NCI-H1694 treated with DMSO at 0.1 percent for 48 hours (cell line): ENCODE results near the gene IL1RAPL2.
"Not testable (repeated sequence)": the region's sequence is repeated elsewhere in the genome, so short reads cannot be mapped to it uniquely, and the experiment has no call there.

Experiments used
- DNase-seq: peaks from one replicate; lab custom pipeline; 2025; lab: John Stamatoyannopoulos, UW

IL1RAPL2 gene

DNA sequence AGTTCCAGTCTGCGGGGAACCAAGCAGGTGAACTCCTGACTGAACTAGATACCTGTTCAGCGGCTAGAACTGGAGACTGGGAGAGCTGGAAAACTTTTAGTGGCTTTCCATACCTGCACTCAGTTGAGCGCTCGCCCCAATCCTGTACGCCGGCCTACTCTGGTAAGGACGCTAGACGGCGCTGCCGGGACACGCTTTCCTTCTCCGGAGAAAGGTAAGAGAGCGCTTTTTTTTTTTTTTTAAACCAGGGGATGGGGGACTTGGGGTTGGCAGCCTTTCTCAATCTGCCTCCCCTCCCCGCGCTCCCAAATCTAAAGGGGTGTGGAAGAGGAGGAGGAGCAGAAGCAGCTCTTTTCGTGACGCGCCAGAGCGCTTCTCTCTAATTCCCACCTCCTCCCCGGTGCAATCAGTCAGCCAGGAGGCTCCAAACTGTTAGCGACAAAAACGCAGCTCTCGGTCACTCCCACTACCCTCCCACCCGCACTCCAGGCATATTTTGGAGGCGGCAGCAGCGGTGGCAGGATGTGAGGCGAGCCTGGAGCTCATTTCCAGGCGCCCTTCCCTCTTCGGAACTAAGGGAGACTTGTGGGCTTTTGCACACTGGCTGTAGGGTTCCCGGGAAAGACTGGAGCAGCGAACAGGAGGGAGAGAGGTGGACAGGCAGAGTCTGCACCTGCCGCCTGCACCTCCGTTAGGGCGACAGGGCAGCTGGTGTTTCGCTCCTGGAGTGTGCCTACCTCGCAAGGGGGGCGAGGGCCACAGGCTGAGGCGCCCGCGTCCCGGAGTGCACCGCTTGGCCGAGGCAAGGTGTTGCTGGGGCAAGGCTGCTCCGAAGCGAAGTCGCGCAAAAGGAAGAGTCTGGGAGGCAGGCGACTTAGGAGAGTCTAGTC is at the start of gene IL1RAPL2:
Gene IL1RAPL2, plus strand, starts transcription at position 409 of the 890 bp plus-strand sequence.
- no peak for DNase-seq

DNA sequence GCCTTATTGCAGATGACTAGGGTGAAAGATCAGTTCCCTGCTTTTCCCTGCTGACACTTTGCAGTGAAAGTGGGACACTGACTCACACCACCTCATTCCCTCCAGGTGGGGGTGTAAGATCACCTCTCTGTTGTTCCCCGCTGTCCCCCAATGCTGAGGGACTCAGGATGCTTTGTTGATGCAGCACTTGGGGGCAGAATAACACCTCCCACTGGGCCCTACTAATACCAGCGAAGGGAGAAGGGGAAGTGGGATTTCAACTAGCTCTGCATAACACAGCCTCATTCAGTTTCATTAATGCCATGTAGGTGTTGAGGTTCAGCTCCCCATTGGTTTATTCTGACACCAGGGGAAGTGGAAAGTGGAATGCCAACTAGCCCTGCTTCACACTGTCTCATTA is 43.6 kb upstream of the IL1RAPL2 start:
- no peak for DNase-seq

DNA sequence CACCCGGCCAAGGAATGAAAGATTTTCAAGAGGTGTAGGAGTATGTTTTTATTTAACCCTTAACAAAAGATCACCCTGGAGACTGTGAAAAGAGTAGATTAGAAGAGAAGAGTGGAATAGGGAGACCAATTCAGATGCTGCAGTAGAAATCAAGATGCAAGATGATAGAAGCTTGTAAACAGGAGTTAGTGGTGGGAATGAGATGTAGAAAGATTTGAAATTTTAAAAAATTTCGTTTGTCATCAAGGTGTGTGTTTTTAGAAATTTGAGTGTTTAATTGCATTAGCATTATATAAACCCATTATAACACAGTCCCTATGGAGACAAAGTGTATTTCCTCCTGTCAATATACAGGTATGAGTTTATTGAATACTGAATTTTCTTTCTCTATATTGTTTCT is 42.1 kb upstream of the IL1RAPL2 start:
- no peak for DNase-seq

DNA sequence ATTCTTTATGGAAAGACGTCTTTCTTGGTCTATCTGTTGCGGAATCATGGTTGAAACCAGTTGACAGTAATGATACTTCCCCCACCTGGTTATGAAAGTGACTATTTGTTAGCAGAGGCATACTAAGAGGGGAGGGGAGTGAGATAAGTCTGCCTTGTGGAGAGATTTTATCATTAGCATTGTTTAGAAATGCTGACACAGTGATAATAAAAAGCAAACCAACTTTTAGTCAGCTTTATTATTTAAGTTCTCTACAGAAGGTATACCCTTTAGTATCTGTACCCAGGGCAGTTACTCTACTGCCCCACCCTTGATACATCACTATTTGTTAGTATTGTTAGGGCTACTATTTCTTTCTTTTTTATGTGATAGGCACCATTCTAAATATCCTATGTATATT is 26.9 kb upstream of the IL1RAPL2 start:
- no peak for DNase-seq

GRCh38 chrX:104542447-104542846 is 23.6 kb upstream of the IL1RAPL2 start:
- DNase-seq = not testable (repeated sequence)

DNA sequence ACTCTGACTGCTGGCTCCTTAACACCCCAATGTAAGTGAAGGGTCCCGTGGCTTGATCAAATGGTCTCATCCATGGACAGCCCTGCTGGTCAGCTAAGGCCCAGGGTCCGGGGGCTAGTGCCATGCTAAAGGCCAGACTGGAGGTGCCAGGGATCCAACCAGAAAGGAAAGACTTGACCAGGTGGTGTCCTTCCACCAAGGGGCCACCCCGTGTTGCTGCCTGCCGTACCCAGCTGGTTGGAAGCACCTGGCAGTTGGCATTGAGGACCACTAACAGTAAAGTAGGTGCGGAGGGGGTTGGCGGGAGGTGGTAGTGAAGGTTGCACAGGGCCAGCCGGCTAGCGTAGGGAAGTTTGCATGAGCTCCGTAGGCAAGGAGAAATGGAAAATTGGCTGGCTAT is 1.7 kb upstream of the IL1RAPL2 start:
- DNase-seq = no peak

- DNase-seq = no peak
Observed at GRCh38 chrX:104564921-104565703, 887 bp upstream of the IL1RAPL2 start.

DNA sequence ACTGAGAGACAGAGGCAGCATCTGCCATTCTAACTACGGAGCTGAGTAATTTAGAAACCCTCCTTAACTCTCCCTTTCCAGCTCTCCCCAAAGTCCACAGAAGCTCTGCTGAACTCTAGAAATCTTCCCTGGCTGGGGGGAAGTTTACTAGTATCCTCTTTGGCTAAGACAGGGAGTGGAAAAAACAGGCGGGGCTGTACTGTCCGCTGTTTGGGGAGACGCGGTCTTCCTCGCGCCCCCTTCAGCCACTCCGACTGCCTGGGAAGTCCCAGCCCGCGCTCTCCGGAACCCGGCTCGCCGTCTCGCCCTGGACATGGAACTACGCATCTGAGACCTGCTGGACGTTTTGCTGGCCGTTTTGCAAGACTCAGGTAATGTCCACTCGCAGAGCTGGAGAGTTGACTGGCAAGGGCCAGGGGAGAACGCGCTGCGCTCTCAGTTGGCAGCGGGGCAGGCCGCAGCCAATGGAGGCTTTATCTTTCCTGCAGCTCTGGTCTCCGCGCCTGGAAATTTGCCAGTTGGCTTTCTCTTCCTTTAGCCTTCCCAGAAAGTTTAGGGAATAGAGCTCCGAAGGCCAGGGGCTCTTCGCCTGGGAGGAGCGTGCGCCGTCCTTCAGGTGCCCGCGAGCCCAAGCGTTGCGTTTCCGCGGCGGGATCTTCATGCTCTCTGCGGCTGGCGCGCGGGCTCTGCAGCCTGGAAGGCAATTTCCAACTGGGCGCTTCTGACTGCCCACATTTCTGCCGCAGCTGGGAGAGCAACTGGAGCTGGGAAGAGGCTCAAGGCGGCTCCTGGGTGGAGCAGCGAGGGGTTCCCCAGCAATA is 892 bp downstream of the IL1RAPL2 start:
- no peak for DNase-seq

- no peak for DNase-seq
Observed at GRCh38 chrX:104567506-104567905, 1.5 kb downstream of the IL1RAPL2 start.

DNA sequence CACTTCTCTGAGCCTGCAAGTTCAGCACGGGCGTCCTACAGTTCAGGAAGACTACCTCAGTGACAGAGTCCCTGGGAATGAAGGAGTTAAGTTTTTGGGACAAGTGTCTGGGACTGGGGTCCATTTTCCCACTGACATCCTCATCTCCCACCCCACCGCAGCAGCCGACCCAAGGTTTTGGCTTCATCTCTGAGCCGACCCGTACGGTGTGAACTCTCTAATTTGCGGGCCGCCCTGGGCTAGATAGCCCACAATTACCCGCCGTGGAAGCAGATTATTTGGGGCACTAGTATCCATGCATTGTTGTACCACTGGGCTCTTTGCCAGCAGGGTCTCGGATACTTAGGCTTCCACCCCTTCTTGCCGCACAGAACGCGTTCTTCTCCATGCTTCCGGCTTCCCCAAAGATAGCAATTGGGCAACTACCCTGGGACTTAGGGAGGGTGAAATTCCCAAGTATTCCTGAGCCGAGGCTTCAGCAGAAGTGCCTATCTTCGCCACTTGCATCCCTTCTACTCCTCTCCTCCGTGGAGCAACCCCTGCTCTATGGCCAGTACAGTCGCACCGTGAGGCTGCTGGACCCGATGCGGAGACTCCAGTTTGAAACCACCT is 2.4 kb downstream of the IL1RAPL2 start:
- DNase-seq = no peak

- DNase-seq = no peak
Observed at GRCh38 chrX:104618106-104618895, 52.3 kb downstream of the IL1RAPL2 start.

- no peak for DNase-seq
Observed at GRCh38 chrX:104621781-104622180, 55.8 kb downstream of the IL1RAPL2 start.

DNA sequence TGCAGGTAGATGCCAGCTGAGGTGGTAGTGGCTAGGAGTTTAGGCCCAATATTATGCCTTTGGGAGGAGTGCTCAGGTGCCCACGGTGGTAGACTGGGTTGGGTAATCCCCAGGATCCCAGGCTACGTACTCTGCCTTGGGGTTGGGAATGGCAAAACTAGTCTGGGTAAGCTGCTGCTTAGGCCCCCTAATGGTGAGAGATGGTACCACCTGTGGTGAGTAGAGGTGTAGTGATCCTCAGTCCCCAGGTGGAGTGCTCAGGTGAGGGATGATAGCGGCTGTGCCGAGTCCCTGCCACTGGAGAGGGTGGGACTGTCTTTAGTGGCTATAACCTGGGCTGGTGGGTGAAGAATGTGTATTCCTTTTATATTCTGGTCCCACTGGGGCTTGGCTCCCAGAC is 75.2 kb downstream of the IL1RAPL2 start:
- DNase-seq = no peak

DNA sequence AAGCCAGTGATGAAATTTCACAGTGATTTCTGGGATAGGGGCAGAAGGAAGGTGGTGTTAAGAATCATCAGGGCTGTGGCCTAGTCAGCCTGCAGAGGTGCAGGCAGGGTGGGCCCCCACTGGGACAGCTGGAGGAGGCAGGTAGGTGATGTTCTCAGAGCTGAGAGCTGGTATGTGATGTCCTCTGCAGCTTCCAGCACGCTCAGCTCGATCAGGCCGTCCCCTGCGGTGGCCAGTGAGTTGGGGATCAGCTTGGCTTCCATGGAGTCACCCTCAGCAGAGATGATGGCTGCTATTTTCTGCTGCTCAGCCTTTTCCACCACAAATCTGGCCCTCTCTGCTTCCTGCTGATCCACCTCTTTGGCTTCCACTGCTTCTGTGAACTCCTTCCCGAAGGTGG is 81.1 kb downstream of the IL1RAPL2 start:
- no peak for DNase-seq

GRCh38 chrX:104659005-104659744 is 93.2 kb downstream of the IL1RAPL2 start:
- DNase-seq = no peak

DNA sequence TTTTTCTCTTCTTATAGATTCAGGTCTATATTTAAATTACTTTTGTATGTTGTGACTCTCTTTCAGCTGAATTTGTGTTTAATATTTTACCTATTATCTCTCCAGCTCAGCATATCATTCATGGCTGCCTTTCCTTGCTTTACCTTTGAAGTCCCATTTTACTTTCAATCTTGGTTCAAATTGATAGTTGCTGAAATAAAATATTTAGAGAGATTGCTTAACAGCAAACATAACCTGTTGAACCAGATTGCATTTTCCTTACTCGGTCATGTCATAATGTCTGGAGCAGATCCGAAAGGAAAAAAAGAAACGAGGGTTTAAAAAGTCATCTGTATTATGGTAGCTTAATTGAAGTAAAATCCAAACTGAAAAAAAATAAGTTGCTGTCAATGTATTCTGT is 94.1 kb downstream of the IL1RAPL2 start:
- no peak for DNase-seq

DNA sequence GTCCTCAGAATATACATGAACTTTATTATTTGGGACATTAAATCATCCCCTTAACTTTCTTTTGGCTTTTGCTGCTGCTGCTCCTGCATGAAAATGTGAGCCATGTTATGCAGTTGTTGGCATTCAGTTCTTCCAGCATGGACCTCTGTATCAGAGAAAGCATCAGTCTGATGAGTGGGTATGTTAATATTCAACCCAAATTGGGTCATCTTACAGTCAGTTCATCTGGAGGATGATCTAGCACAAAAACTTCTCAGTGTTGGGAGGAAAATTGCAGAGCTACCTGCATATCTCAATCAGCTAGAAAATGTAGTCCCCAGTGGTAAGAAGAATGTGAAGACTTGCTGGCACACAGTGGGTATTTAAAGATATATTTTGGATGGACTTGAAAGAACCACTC is 96.7 kb downstream of the IL1RAPL2 start:
- DNase-seq = no peak

- DNase-seq = no peak
Observed at GRCh38 chrX:104665691-104666090, 99.7 kb downstream of the IL1RAPL2 start.

GRCh38 chrX:104668550-104668949 is 102.6 kb downstream of the IL1RAPL2 start:
- DNase-seq = no peak

GRCh38 chrX:104669063-104669462 is 103.1 kb downstream of the IL1RAPL2 start:
- no peak for DNase-seq
